GM21528 (cell line): Measurements from ENCODE around the gene MRPL12.
"Not testable (repeated sequence)": the region's sequence is repeated elsewhere in the genome, so short reads cannot be mapped to it uniquely, and the experiment has no call there.

Experiments
- ATAC-seq: cut with Tn5 transposase; IDR thresholded peaks from one replicate; pipeline ENCODE4 v1.9.1; 2021; ENCODE audit warnings: mild to moderate bottlenecking, moderate library complexity; ENCODE audit not compliant: unreplicated experiment, low FRiP score

MRPL12 gene

DNA sequence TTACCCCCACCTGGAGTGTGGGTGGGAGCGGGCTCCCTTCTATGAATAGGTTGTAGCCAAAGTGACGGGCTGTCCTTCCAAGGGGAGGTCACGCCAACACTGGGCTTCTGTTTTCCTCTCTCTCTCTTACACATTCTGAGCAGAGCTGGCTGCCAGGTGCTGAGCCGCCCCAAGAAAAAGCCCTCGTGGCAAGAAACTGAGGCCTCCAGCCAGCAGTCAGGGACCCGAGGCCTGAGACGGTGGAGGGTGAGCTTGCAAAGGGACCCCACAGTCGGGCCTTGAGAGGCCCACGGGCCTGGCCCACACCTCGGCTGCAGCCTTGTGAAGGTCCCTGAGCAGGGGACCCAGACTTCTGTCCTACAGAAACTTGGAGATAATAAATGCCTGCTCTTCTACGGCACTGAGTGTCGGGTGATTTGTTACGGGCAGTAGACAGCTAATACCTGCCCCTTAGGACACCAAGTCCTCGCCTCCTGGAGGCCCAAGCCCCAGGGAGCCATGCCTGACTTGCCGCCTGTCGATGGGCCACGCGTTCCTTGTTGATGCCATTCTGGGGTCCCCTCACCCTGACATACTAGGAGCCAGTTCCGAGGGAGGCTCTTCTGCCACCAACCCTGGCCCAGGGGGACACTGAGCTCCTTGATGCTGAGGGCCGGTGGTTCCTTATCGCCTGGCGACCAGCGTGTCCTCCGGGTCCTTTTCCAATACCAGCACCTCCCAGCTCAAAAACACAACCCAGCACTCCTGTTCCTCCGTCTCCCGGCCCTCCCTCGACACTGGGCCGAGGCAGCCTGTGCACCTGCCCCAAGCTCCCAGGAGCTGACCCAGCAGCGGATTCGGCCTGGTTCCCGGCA lies 35.0 kb downstream of the MRPL12 start:
- ATAC-seq, result no peak

DNA sequence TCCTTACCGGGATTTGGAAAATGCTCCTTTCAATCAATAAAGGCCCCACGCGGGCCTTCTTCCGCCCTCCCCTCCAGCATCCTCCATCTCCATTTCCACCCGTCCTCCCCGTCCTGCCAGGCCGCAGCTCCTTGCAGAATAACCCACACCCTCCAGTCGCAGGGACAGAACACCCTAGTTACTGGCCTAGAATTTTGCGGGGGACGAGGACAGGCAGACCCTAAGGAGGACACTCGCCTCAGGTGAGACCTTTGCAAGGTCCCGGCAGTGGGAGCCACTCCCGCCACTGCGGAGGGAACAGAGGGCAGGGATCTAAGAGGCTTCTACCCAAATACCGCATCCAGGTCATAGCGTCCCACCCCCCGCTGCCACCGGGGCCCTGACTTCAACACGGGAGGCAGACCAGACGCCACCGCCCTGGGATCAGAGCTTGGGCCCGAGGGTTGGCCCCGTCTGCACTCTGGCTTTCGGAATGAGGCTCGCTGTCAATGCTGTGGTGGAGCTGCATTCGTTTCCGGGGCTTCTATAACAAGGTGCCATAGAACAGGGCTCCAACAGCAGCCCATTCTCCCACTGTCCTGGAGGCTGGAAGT lies 35.7 kb downstream of the MRPL12 start:
- no peak for ATAC-seq

DNA sequence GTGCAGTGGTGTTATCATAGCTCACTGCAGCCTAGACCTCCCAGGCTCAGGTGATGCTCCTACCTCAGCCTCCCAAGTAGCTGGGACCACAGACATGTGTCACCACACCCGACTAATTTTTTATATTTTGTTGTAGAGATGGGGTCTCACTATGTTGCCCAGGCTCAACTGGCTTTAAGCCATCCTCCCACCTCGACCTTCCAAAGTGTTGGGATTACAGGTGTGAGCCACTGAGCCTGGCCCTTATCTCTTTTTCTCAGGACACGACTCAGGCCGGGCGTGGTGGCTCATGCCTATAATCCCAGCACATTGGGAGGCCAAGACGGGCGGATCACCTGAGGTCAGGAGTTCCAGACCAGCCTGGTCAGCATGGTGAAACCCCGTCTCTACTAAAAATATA lies 36.4 kb downstream of the MRPL12 start:
- ATAC-seq, result not testable (repeated sequence)

DNA sequence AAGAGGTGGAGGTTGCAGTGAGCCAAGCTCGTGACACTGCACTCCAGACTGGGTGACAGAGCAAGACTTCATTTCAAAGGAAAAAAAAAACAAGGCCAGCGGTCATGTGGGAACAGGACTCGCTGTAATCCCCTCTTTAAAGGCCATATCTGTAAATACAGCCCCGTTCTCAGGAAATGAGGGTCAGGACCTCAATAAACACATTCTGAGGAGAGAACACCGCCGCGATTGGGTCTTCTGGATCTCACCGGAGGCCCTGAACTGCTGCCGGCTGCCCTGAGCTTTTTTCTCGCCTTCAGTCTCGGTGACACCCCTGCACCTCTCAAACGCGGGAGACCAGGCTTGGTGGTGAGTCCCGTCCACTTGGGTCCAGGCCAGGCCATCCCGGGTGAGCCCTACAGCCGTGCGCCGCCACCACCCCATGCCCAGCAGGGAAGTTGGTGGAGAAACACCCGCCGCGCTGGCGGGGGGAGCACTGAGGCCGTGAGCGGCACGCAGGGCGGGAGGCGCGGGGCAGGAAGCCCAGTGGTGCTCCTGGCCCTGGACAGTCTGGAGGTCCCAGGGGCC lies 37.3 kb downstream of the MRPL12 start:
- ATAC-seq, result no peak

DNA sequence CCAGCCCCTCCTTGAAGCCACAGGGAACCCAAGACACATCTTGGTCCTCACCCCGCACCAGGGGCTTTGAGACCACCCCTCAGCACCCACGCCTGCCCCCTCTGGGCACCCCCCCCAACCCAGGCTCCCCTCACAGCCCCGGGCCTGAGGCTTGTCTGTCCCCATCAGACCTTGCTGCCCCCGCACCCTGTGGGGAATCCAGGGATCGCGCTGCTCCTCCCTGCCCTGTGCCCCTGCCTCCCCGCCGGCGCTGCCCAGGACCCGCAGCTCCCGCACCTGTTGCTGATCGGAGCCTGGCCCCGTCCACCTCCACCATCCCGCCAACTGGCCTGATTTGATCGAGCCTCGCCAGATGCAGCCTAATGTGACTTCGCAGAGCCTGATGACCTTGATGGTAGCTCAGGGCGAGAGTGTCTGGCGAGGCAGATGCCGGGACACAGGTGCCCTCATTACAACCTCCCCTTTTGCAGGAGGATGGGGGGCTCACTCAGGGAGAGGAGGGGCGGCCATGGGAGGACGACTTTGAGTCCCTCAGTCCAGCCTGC lies 38.0 kb downstream of the MRPL12 start:
- ATAC-seq, result no peak

DNA sequence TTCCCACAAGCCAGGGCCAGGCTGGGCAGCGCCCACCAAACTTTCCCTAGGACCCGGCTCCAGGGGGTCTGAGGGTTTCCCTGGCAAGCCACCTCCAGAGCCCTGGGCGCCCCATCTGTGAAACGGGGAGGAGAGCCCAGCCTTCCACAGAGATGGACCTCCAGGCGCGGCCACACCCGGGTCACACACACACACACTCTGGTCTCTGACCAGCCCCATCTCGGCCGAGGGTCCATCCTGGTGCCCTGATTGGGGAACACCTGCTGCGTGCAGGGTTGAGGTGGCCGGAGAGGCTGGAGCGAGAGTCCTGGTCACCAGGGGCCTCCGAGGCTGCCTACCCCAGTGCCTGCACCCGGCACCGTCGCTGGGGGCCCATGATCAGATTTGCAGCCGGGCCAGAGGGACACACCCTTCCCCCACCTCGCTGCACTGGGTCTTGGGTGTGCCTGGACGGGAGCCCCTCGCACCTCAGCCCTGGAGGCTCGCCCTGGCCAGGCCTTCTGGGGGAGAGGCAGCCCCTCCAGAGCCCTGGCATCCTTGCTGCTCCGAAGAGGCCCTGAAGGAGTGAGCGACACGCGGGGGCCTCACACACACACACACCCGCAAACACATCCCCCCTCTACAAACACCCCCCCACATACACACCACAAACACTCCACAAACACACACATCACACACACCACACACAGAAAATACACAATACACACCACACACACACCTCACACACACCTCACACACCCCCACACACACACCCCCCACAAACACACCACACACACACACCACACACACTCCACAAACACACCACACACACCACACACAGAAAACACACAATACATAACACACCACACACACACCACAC lies 38.7 kb downstream of the MRPL12 start:
- no peak for ATAC-seq
